HepG2 (cell line): Measurements from ENCODE around the gene FRMD5. TPM values are rescaled to one million over a fixed set of nuclear protein-coding genes. Genes with fewer than 3 reads are reported as not detected.

Experiments
- ATAC-seq: fragments of 200-7000 bp; cut with Tn5 transposase; 3 replicates; pipeline ENCODE4 v1.9.1; 2020; ENCODE audit warnings: mild to moderate bottlenecking, moderate library complexity
- BruUV-seq: library from RNA; stranded (reverse); fragments of 400-500 nt; replicated peaks from 2 replicates; lab custom pipeline; 2021; lab: Mats Ljungman, UMichigan
- CTCF ChIA-PET: fragments of 300-600 bp; formaldehyde crosslinking; extraction: SDS; loops from one replicate; lab custom pipeline; 2021; ENCODE audit warnings: low total read pairs, inconsistent platforms, low intra/inter-chr PET ratio; lab: Yijun Ruan, JAX
- POLR2A ChIA-PET: fragments of 350-600 bp; sonication (Branson Sonifier 250); formaldehyde crosslinking; loops from one replicate; lab custom pipeline; 2020; ENCODE audit warnings: antibody characterized with exemption, inconsistent platforms; lab: Yijun Ruan, JAX
- DNase-seq: peaks from one replicate; pipeline ENCODE4 v3.0.0-alpha.2; 2015; ENCODE audit warnings: low spot score
- FAIRE-seq: peaks from 3 replicates; lab custom pipeline; 2011; peaks lifted over from hg19 to GRCh38; lab: Jason Lieb, UNC
- H2AFZ ChIP-seq: one replicate; pipeline ENCODE4 v1.6.1; 2011; ENCODE audit warnings: low read length, inconsistent platforms
- H3K27ac ChIP-seq: fragments of 300-600 bp; 3 replicates; pipeline ENCODE4 v1.8.0; 2011; ENCODE audit warnings: mixed run types, mild to moderate bottlenecking, mixed read lengths, low read length, inconsistent platforms; ENCODE audit not compliant: insufficient read depth; ENCODE audit errors: extremely low read length
- H3K27me3 ChIP-seq, 2 experiments: fragments of 200-600 bp in 1 of 2; 2 replicates in 1 of 2; 3 replicates in 1 of 2; pipeline versions ENCODE4 v1.6.0 to v1.8.0; 2011; ENCODE audit warnings: low read length in 2 of 2, mild to moderate bottlenecking in 2 of 2, moderate library complexity in 2 of 2, inconsistent platforms in 1 of 2; ENCODE audit not compliant: insufficient read depth in 2 of 2, control insufficient read depth in 1 of 2
- H3K36me3 ChIP-seq, 2 experiments: fragments of 200-600 bp in 1 of 2; replicated peaks in 1 of 2; 2 replicates in 1 of 2; 3 replicates in 1 of 2; pipeline versions ENCODE4 v1.5.1 to v1.8.0; 2011; ENCODE audit warnings: low read length in 2 of 2, inconsistent platforms in 1 of 2; ENCODE audit not compliant: insufficient read depth in 2 of 2, control insufficient read depth in 1 of 2
- H3K4me1 ChIP-seq: 2 replicates; pipeline ENCODE4 v1.5.1; 2012; ENCODE audit warnings: low read length, inconsistent platforms; ENCODE audit not compliant: insufficient read depth
- H3K4me2 ChIP-seq: 2 replicates; pipeline ENCODE4 v1.6.0; 2011; ENCODE audit warnings: low read depth, low read length, inconsistent platforms
- H3K4me3 ChIP-seq, 3 experiments: fragments of 200-600 bp in 1 of 3; sonication (generic), shearing (Covaris generic) in 1 of 3; replicated peaks in 1 of 3; 2 replicates each; pipeline ENCODE4 v1.5.1; 2011 to 2016; ENCODE audit warnings: low read length in 3 of 3, inconsistent platforms in 2 of 3, low read depth in 2 of 3, mild to moderate bottlenecking in 2 of 3, control low read depth in 1 of 3, mixed read lengths in 1 of 3; ENCODE audit not compliant: insufficient read depth in 1 of 3
- H3K79me2 ChIP-seq: one replicate; pipeline ENCODE4 v1.6.1; 2011; ENCODE audit warnings: low read length, inconsistent platforms; ENCODE audit not compliant: insufficient read depth
- H3K9ac ChIP-seq: 2 replicates; pipeline ENCODE4 v1.6.0; 2011; ENCODE audit warnings: mild to moderate bottlenecking, low read depth, low read length, inconsistent platforms; ENCODE audit not compliant: insufficient read depth
- H3K9me3 ChIP-seq: 2 replicates; pipeline ENCODE4 v1.5.1; 2012; ENCODE audit warnings: mild to moderate bottlenecking, low read length
- H4K20me1 ChIP-seq: 2 replicates; pipeline ENCODE4 v1.6.0; 2011; ENCODE audit warnings: inconsistent platforms, mild to moderate bottlenecking, low read length, moderate library complexity; ENCODE audit not compliant: insufficient read depth
- CEBPZ ChIP-seq: IDR thresholded peaks from 2 replicates; pipeline ENCODE4 v1.6.1; 2012; ENCODE audit warnings: low read length, improper control_type of control experiment
- GFI1 ChIP-seq: sonication (generic); formaldehyde crosslinking; IDR thresholded peaks from 2 replicates; pipeline ENCODE4 v1.5.0; 2020; ENCODE audit warnings: missing genetic modification reagents, mild to moderate bottlenecking, borderline replicate concordance
- MTA3 ChIP-seq: sonication (generic); formaldehyde crosslinking; IDR thresholded peaks from 2 replicates; pipeline ENCODE4 v1.4.0; 2020; ENCODE audit warnings: missing genetic modification reagents
- NFYB ChIP-seq: sonication (generic); formaldehyde crosslinking; IDR thresholded peaks from 2 replicates; pipeline ENCODE4 v1.4.0; 2020; ENCODE audit warnings: missing genetic modification reagents
- RFX1 ChIP-seq: fragments of 450-650 bp; IDR thresholded peaks from 2 replicates; pipeline ENCODE4 v1.6.1; 2017
- SP140L ChIP-seq: sonication (generic); formaldehyde crosslinking; IDR thresholded peaks from 2 replicates; pipeline ENCODE4 v1.4.0; 2020; ENCODE audit warnings: missing genetic modification reagents, borderline replicate concordance
- SRSF9 ChIP-seq: fragments of 200-400 bp; formaldehyde crosslinking; IDR thresholded peaks from 2 replicates; pipeline ENCODE4 v1.6.1; 2018; ENCODE audit warnings: borderline replicate concordance, mild to moderate bottlenecking, low read depth, low read length; ENCODE audit not compliant: insufficient read depth, poor library complexity, severe bottlenecking
- SSRP1 ChIP-seq: IDR thresholded peaks from 2 replicates; pipeline ENCODE4 v1.6.1; 2016; ENCODE audit warnings: control low read depth
- TBX2 ChIP-seq: sonication (generic); formaldehyde crosslinking; IDR thresholded peaks from 2 replicates; pipeline ENCODE4 v1.5.0; 2020; ENCODE audit warnings: missing genetic modification reagents, mild to moderate bottlenecking, borderline replicate concordance
- TEF ChIP-seq: sonication (generic); formaldehyde crosslinking; IDR thresholded peaks from 2 replicates; pipeline ENCODE4 v1.5.0; 2020; ENCODE audit warnings: missing genetic modification reagents
- U2AF1 ChIP-seq: fragments of 200-400 bp; formaldehyde crosslinking; optimal IDR thresholded peaks from 2 replicates; pipeline ENCODE3; 2017; ENCODE audit warnings: mild to moderate bottlenecking, low read depth, low read length
- ZBTB3 ChIP-seq: sonication (generic); formaldehyde crosslinking; IDR thresholded peaks from 2 replicates; pipeline ENCODE4 v1.4.0; 2020; ENCODE audit warnings: low read depth, mild to moderate bottlenecking, moderate library complexity, missing genetic modification reagents, borderline replicate concordance
- ZKSCAN8 ChIP-seq: IDR thresholded peaks from 2 replicates; pipeline ENCODE4 v1.6.1; 2016; ENCODE audit warnings: borderline replicate concordance, missing genetic modification reagents, missing compliant biosample characterization
- ZNF33A ChIP-seq: sonication (generic); formaldehyde crosslinking; IDR thresholded peaks from 2 replicates; pipeline ENCODE4 v1.5.1; 2020; ENCODE audit warnings: missing genetic modification reagents, mild to moderate bottlenecking, moderate library complexity, borderline replicate concordance
- ZNF383 ChIP-seq: sonication (generic); formaldehyde crosslinking; IDR thresholded peaks from 2 replicates; pipeline ENCODE4 v1.4.0; 2020; ENCODE audit warnings: missing genetic modification reagents, mild to moderate bottlenecking, borderline replicate concordance
- ZNF431 ChIP-seq: sonication (generic); formaldehyde crosslinking; IDR thresholded peaks from 2 replicates; pipeline ENCODE4 v1.9.0; 2022; ENCODE audit warnings: missing genetic modification reagents, low read depth, mild to moderate bottlenecking, borderline replicate concordance
- WGBS: methylation state at CpG from one replicate; pipeline ENCODE4 v1.1.6; 2017; ENCODE audit warnings: low lambda C conversion rate; 5-methylcytosine and 5-hydroxymethylcytosine counted together
- in situ Hi-C: cut with HindIII; loops from 2 replicates; pipeline ENCODE4 v1.10.0; 2017; ENCODE audit warnings: low pct_unique_long_range_greater_than_20kb; ENCODE audit not compliant: extremely low pct_ligation_motif_present
- intact Hi-C: fragments of 100-400 bp; cut with micrococcal nuclease; formaldehyde crosslinking; loops from one replicate; pipeline ENCODE4 v1.10.0; 2022; ENCODE audit not compliant: unreplicated experiment
- polyA plus RNA-seq, 8 experiments: library from polyadenylated mRNA; depleted of rRNA in 3 of 8; stranded (reverse) in 7 of 8; unstranded in 1 of 8; fragments of >200 nt; fragmentation: Illumina TruSeq in 4 of 8; extraction: Trizol in 4 of 8; gene quantifications; 2 replicates each; pipeline versions ENCODE4 v1.2.1 to v1.2.3, GENCODE V29; 2011 to 2016; ENCODE audit warnings: low read depth in 4 of 8, missing spikeins in 1 of 8, mixed read lengths in 1 of 8; ENCODE audit not compliant: insufficient read depth in 1 of 8
- total RNA-seq, 5 experiments: library from RNA; depleted of rRNA; stranded (reverse); fragments of >200 nt; fragmentation: Illumina TruSeq; extraction: Trizol; gene quantifications; 2 replicates each; pipeline ENCODE4 v1.2.3, GENCODE V29; 2016; ENCODE audit warnings: low read depth in 1 of 5
- TF ChIP-seq, protein P1 (sequence below): sonication (generic); formaldehyde crosslinking; IDR thresholded peaks from 2 replicates; pipeline ENCODE4 v1.4.0; 2020; ENCODE audit warnings: missing genetic modification reagents, borderline replicate concordance
- TF ChIP-seq, protein P2 (sequence below): IDR thresholded peaks from 2 replicates; pipeline ENCODE4 v1.6.1; 2016

FRMD5 gene
- total and polyA plus RNA-seq, 2 of the 13 experiments (the other 11 are each of a cell fraction or from before 2014, with no cell fraction given): 0.93 to 1.5 TPM

GRCh38 chr15:44094781-44095180, 100.3 kb downstream of the FRMD5 start:
- Histone ChIP-seq H3K27ac (no peak overlapping the region), H2AFZ (no peak overlapping the region), H3K4me1 (no peaks in the 10 kb centered on the region), H4K20me1 (no peaks in the 10 kb centered on the region), H3K9me3 (no peaks in the 10 kb centered on the region), H3K4me3 (no peak overlapping the region), H3K79me2 (no peaks in the 10 kb centered on the region), H3K4me2 (no peak overlapping the region), H3K36me3 (no peaks in the 10 kb centered on the region), H3K27me3 (no peaks in the 10 kb centered on the region), H3K9ac (no peak overlapping the region)
- DNase-seq (no peak), FAIRE-seq (no peak), ATAC-seq (no peak)
- TF ChIP-seq U2AF1 (no peak), ZKSCAN8 (CRISPR knock-in tag) (no peak), SP140L (CRISPR knock-in tag) (no peak), SRSF9 (no peak), RFX1 (no peak), ZNF383 (CRISPR knock-in tag) (no peak), TBX2 (CRISPR knock-in tag) (no peak), ZNF431 (no peak), ZBTB3 (CRISPR knock-in tag) (no peak), MTA3 (CRISPR knock-in tag) (no peak), SSRP1 (CRISPR knock-in tag) (no peak), TEF (CRISPR knock-in tag) (no peak), CEBPZ (no peak), NFYB (CRISPR knock-in tag) (no peak), ZNF33A (no peak), GFI1 (CRISPR knock-in tag) (no peak)
- TF ChIP-seq, protein P1, sequence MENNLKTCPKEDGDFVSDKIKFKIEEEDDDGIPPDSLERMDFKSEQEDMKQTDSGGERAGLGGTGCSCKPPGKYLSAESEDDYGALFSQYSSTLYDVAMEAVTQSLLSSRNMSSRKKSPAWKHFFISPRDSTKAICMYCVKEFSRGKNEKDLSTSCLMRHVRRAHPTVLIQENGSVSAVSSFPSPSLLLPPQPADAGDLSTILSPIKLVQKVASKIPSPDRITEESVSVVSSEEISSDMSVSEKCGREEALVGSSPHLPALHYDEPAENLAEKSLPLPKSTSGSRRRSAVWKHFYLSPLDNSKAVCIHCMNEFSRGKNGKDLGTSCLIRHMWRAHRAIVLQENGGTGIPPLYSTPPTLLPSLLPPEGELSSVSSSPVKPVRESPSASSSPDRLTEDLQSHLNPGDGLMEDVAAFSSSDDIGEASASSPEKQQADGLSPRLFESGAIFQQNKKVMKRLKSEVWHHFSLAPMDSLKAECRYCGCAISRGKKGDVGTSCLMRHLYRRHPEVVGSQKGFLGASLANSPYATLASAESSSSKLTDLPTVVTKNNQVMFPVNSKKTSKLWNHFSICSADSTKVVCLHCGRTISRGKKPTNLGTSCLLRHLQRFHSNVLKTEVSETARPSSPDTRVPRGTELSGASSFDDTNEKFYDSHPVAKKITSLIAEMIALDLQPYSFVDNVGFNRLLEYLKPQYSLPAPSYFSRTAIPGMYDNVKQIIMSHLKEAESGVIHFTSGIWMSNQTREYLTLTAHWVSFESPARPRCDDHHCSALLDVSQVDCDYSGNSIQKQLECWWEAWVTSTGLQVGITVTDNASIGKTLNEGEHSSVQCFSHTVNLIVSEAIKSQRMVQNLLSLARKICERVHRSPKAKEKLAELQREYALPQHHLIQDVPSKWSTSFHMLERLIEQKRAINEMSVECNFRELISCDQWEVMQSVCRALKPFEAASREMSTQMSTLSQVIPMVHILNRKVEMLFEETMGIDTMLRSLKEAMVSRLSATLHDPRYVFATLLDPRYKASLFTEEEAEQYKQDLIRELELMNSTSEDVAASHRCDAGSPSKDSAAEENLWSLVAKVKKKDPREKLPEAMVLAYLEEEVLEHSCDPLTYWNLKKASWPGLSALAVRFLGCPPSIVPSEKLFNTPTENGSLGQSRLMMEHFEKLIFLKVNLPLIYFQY: no peak
- TF ChIP-seq, protein P2, sequence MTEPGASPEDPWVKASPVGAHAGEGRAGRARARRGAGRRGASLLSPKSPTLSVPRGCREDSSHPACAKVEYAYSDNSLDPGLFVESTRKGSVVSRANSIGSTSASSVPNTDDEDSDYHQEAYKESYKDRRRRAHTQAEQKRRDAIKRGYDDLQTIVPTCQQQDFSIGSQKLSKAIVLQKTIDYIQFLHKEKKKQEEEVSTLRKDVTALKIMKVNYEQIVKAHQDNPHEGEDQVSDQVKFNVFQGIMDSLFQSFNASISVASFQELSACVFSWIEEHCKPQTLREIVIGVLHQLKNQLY (CRISPR knock-in tag): no peak
- ChIA-PET CTCF (no interaction called here), POLR2A (no interaction called here)
- BruUV-seq: no TSS peak
- WGBS: 32% methylated on average over 3 of the region's 3 CpGs
- intact Hi-C loops (loop anchor here (5.0 kb wide), 1 partner anchor 118 kb away; no protein-coding TSS in a partner anchor), in situ Hi-C loops (no loop called here)
